OCI-LY3 (cell line): ENCODE measurements around the gene OLA1.

Experiments used
- CTCF ChIP-seq: fragments of 200-600, 300-600 bp; sonication (generic); IDR thresholded peaks from 2 replicates; pipeline ENCODE4 v1.5.1; 2014; ENCODE audit warnings: antibody characterized with exemption, low read length, low read depth
- EZH2phosphoT487 ChIP-seq: fragments of 200-600 bp; shearing (Covaris generic); IDR thresholded peaks from 2 replicates; pipeline ENCODE4 v1.6.1; 2018; ENCODE audit warnings: antibody characterized with exemption, mixed run types, low read depth

- TF ChIP-seq CTCF (no peak), EZH2phosphoT487 (no peak)
Observed at GRCh38 chr2:174193737-174194136, 54.6 kb downstream of the OLA1 start.
